Activated CD4-positive, alpha-beta memory T cell treated with anti-CD3 and anti-CD28 coated beads for 36 hours (primary cell): Measurements from ENCODE around the gene CSNK1G2. TPM values are rescaled to one million over a fixed set of nuclear protein-coding genes. Genes with fewer than 3 reads are reported as not detected.

Experiments
- CTCF ChIA-PET: fragments of 350-600 bp; sonication (Branson Sonifier 250); formaldehyde crosslinking; loops from one replicate; lab custom pipeline; 2021; ENCODE audit warnings: antibody characterized with exemption, inconsistent platforms; lab: Charles Lee
- POLR2A ChIA-PET: fragments of 350-600 bp; sonication (Branson Sonifier 250); formaldehyde crosslinking; loops from one replicate; lab custom pipeline; 2021; ENCODE audit warnings: antibody characterized with exemption; lab: Charles Lee
- DNase-seq: peaks from one replicate; pipeline ENCODE4 v3.0.0-alpha.2; 2020
- H3K27ac Mint-ChIP-seq: one replicate; pipeline ENCODE4 v1.8.0; 2021; ENCODE audit warnings: mixed read lengths
- H3K27me3 Mint-ChIP-seq: one replicate; pipeline ENCODE4 v1.8.0; 2021; ENCODE audit warnings: mixed read lengths
- H3K36me3 Mint-ChIP-seq: one replicate; pipeline ENCODE4 v1.8.0; 2021; ENCODE audit warnings: mixed read lengths
- H3K4me1 Mint-ChIP-seq: one replicate; pipeline ENCODE4 v1.8.0; 2021; ENCODE audit warnings: low read depth, mixed read lengths
- H3K4me3 Mint-ChIP-seq: one replicate; pipeline ENCODE4 v1.8.0; 2021; ENCODE audit warnings: mild to moderate bottlenecking, mixed read lengths
- H3K9me3 Mint-ChIP-seq: one replicate; pipeline ENCODE4 v1.8.0; 2021; ENCODE audit warnings: mixed read lengths
- intact Hi-C: fragments of 100-400 bp; cut with micrococcal nuclease; formaldehyde crosslinking; loops from one replicate; pipeline ENCODE4 v1.15.1; 2023
- total RNA-seq, 2 experiments: library from RNA; stranded (reverse); gene quantifications; one replicate each; pipeline ENCODE4 v1.2.3, GENCODE V29; 2021

The CSNK1G2 gene
- total RNA-seq, 2 experiments from 2014 or later = 63.7 to 66.2 TPM

DNA sequence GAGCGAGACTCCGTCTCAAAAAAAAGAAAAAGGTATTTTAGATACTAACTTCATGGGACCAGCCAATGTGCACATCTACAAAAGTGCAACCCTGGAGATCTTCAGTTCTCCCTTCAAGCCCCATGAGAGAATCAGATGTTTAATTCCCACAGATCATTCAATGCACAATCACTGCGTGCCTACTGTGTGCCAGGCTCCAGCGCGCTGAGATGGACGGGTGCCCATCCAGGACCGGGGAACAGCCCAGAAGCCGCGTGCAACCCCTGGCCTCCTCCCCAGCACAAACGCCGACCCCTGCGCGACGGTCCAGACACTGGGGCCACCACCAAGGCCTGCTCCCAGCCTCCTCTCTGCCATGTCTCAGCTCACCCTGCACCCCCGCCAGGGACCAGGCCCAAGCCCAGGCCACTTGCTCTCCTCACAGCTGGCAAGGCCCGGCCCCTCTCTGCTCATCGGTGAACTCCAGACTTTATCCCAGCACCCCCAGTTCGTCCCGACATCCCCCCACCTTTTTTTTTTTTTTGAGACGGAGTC, 69.2 kb downstream of the CSNK1G2 start:
- CTCF ChIA-PET = interaction anchor here (0.5 kb wide), 1 partner anchor 555 kb away, joined by 3 read pairs; no protein-coding TSS in a partner anchor
- intact Hi-C loops = no loop called here

DNA sequence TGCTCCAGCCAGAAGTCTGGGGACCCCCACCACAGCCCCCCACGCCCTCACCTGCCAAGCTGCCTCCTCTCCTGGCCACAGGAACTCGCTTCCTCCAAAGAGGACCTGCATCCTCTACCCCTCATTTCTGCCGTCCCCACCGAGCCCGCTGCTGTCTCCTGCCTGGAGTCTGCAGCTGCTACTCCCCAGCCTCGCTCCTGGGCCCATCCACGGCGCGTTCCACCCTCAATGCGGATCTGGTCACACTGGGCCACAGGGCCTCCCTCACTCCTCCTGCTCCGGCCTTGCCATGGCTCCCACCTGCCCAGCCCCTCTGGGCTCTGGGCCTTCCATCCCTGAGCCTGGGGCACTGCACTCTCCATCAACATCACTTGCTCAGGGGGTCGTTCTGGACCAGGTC, 70.2 kb downstream of the CSNK1G2 start:
- H3K36me3 Mint-ChIP-seq = peaks cover 3% of the 10 kb centered on the region
- no peaks in the 10 kb centered on the region for H3K27me3 Mint-ChIP-seq
- no peaks in the 10 kb centered on the region for H3K9me3 Mint-ChIP-seq
- POLR2A ChIA-PET = no interaction called here
- intact Hi-C loops = no loop called here
- DNase-seq = no peak
- CTCF ChIA-PET = no interaction called here
- peaks cover 10% of the 10 kb centered on the region for H3K4me1 Mint-ChIP-seq
- H3K4me3 Mint-ChIP-seq = no peak overlapping the region
- no peak overlapping the region for H3K27ac Mint-ChIP-seq

More for the DNA sequence above, 69.2 kb downstream of the CSNK1G2 start:
- Mint-ChIP-seq H3K9me3 (no peaks in the 10 kb centered on the region), H3K4me3 (no peak overlapping the region), H3K27ac (no peak overlapping the region), H3K4me1 (peaks cover 8% of the 10 kb centered on the region), H3K27me3 (no peaks in the 10 kb centered on the region), H3K36me3 (peaks cover 3% of the 10 kb centered on the region)
- POLR2A ChIA-PET = no interaction called here
- DNase-seq = no peak

DNA sequence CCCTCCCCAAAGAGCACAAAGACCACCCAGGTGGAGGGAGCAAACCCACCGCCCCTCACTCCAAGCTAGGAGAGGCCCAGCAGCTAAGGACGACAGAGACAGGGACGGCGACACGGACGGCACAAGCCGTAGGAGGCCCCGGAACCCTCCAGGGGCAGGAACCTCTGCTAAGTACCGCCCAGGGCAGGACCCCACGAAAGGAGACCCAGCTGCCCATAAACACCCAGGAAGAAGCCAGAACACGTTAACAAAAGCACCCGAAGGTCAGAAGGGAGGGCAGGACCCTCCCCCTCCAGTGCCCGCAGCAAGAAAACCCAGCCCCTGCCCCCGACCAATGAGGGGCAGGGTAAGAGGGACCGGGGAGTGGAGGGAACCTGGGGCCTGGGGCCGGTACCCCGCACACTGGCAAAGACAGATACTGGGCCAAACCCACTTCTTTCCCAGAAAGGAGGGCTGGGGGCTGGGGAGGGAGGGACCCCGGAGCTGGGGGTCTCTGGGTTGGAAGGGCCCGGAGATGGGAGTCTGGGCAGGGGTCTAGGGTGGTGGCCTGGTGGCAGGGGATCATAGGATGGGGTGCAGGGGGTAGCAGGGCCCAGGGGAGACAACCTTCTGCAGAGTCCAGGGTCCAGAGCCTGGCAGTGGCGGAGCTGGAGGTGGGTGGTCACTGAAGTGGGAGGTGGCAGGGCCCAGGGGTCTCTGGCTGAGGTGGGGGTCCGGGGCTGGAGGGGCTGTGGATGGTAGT, 72.1 kb downstream of the CSNK1G2 start:
- Mint-ChIP-seq H3K36me3 (peaks cover 3% of the 10 kb centered on the region), H3K27me3 (no peaks in the 10 kb centered on the region), H3K4me1 (peaks cover 14% of the 10 kb centered on the region), H3K27ac (no peak overlapping the region), H3K9me3 (no peaks in the 10 kb centered on the region), H3K4me3 (no peak overlapping the region)
- intact Hi-C loops = no loop called here
- POLR2A ChIA-PET = no interaction called here
- DNase-seq = no peak
- CTCF ChIA-PET = no interaction called here

DNA sequence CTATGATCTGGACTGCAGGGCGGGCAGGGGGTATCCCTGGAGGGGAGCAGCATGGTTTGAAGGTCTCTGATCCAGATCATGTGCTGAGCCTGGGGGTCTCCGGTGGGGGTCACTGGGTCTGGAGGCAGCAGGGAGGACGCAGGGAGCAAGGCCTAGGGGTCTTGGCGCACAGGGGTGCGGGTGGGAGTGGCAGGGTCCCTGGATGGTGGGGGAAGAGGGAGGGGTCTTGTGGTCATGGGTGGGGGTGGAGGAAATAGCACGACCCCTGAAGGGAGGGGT, 72.7 kb downstream of the CSNK1G2 start:
- ChIA-PET POLR2A (no interaction called here), CTCF (no interaction called here)
- H3K9me3 Mint-ChIP-seq = no peaks in the 10 kb centered on the region
- peaks cover 14% of the 10 kb centered on the region for H3K4me1 Mint-ChIP-seq
- no peak for DNase-seq
- peaks cover 3% of the 10 kb centered on the region for H3K36me3 Mint-ChIP-seq
- no peak overlapping the region for H3K4me3 Mint-ChIP-seq
- H3K27ac Mint-ChIP-seq = no peak overlapping the region
- intact Hi-C loops = no loop called here
- H3K27me3 Mint-ChIP-seq = no peaks in the 10 kb centered on the region

- CTCF ChIA-PET = no interaction called here
- Mint-ChIP-seq H3K27me3 (no peaks in the 10 kb centered on the region), H3K4me3 (peak overlapping the region; percentile 65), H3K36me3 (peaks cover 3% of the 10 kb centered on the region), H3K27ac (no peak overlapping the region), H3K4me1 (peaks cover 14% of the 10 kb centered on the region), H3K9me3 (no peaks in the 10 kb centered on the region)
- intact Hi-C loops = no loop called here
- POLR2A ChIA-PET = no interaction called here
- DNase-seq = no peak
Measured at GRCh38 chr19:2014131-2014571, 73.2 kb downstream of the CSNK1G2 start.

- intact Hi-C loops = loop anchor here (5.0 kb wide), 2 partner anchors 67 to 88 kb away; no protein-coding TSS in a partner anchor
- Mint-ChIP-seq H3K9me3 (no peaks in the 10 kb centered on the region), H3K4me1 (peaks cover 19% of the 10 kb centered on the region), H3K4me3 (peak overlapping the region; percentile 65), H3K27me3 (no peaks in the 10 kb centered on the region), H3K36me3 (peaks cover 3% of the 10 kb centered on the region), H3K27ac (no peak overlapping the region)
- peak; percentile 40 for DNase-seq
- ChIA-PET CTCF (no interaction called here), POLR2A (no interaction called here)
Measured at GRCh38 chr19:2014731-2015607, 74.0 kb downstream of the CSNK1G2 start.

GRCh38 chr19:2015608-2015950, 74.6 kb downstream of the CSNK1G2 start, which contains the start of gene BTBD2:
BTBD2 (minus strand) TSS chr19:2015714; CDS start chr19:2015703, 11 bp downstream.
- ChIA-PET POLR2A (no interaction called here), CTCF (no interaction called here)
- no peaks in the 10 kb centered on the region for H3K27me3 Mint-ChIP-seq
- H3K4me1 Mint-ChIP-seq = peaks cover 20% of the 10 kb centered on the region
- peak within 1 kb of the TSS; percentile 28 for H3K27ac Mint-ChIP-seq
- H3K9me3 Mint-ChIP-seq = no peaks in the 10 kb centered on the region
- intact Hi-C loops = loop anchor here (5.0 kb wide), 2 partner anchors 67 to 88 kb away; no protein-coding TSS in a partner anchor
- peak within 1 kb of the TSS; percentile 65 for H3K4me3 Mint-ChIP-seq
- DNase-seq = peak; percentile 71
- H3K36me3 Mint-ChIP-seq = peaks cover 3% of the 10 kb centered on the region

GRCh38 chr19:2016041-2016807, 75.3 kb downstream of the CSNK1G2 start:
- peaks cover 3% of the 10 kb centered on the region for H3K36me3 Mint-ChIP-seq
- intact Hi-C loops = loop anchor here (5.0 kb wide), 2 partner anchors 66 to 89 kb away; no protein-coding TSS in a partner anchor
- peaks cover 15% of the 10 kb centered on the region for H3K4me1 Mint-ChIP-seq
- H3K27me3 Mint-ChIP-seq = no peaks in the 10 kb centered on the region
- no peaks in the 10 kb centered on the region for H3K9me3 Mint-ChIP-seq
- ChIA-PET POLR2A (interaction anchor here (1.0 kb wide), 1 partner anchor 36 kb away, joined by 3 read pairs; no protein-coding TSS in a partner anchor), CTCF (interaction anchor here (2.1 kb wide), 1 partner anchor 16 kb away, joined by 6 read pairs; no protein-coding TSS in a partner anchor)
- DNase-seq = peak; percentile 82
- peak overlapping the region; percentile 28 for H3K27ac Mint-ChIP-seq
- H3K4me3 Mint-ChIP-seq = peak overlapping the region; percentile 60

- Mint-ChIP-seq H3K27ac (no peak overlapping the region), H3K9me3 (peaks cover 2% of the 10 kb centered on the region), H3K4me1 (peaks cover 12% of the 10 kb centered on the region), H3K36me3 (no peaks in the 10 kb centered on the region), H3K27me3 (no peaks in the 10 kb centered on the region), H3K4me3 (no peak overlapping the region)
- no peak for DNase-seq
- POLR2A ChIA-PET = interaction anchor here (0.6 to 0.7 kb wide), 4 partner anchors 28 to 683 kb away, joined by 3 to 5 read pairs (median 4); no protein-coding TSS in a partner anchor
- intact Hi-C loops = loop anchor here (1.0 to 5.0 kb wide), 6 partner anchors 42 to 133 kb away; partner anchors contain the start of genes AP3D1, IZUMO4 and MOB3A
- CTCF ChIA-PET = interaction anchor here (0.6 to 2.8 kb wide), 12 partner anchors 9 to 202 kb away, joined by 3 to 16 read pairs (median 4); no protein-coding TSS in a partner anchor
Measured at GRCh38 chr19:2018752-2019151, 77.8 kb downstream of the CSNK1G2 start.

DNA sequence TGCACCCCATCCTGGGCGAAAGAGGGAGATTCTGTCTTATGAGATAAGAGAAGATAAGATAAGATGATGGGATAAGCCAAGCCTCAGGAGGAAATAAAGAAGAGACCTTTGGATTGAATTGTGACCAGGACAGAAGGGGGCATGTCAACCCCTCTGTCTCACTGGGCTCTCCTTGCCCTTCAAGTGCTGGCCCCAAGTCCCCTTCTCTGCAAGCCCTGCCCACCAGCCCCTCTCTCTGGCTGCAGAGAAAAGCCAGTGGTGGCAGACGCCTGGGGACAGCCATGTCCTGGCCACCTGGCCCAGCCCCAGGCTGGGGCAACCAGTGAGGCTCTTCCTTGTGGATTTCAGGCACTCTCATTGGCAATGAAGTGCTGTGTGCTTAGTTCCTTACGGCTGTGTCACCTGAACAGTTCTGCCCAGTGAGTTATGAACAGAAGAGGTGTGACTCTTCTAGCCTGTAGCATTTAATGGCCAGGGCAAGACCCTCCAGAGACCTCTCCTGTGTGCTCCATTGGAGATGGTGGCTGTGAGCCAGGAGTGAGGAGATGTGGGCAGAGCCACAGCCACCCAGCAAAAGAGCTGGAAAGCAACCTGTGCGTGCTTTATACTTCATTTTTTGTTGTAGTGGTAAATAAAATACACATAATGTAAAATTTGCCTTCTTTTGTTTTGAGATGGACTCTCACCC, 80.6 kb downstream of the CSNK1G2 start:
- H3K27me3 Mint-ChIP-seq = no peaks in the 10 kb centered on the region
- DNase-seq = no peak
- H3K36me3 Mint-ChIP-seq = no peaks in the 10 kb centered on the region
- ChIA-PET POLR2A (no interaction called here), CTCF (no interaction called here)
- peaks cover 7% of the 10 kb centered on the region for H3K9me3 Mint-ChIP-seq
- intact Hi-C loops = no loop called here
- H3K4me1 Mint-ChIP-seq = peaks cover 6% of the 10 kb centered on the region
- H3K4me3 Mint-ChIP-seq = no peak overlapping the region
- H3K27ac Mint-ChIP-seq = no peak overlapping the region

DNA sequence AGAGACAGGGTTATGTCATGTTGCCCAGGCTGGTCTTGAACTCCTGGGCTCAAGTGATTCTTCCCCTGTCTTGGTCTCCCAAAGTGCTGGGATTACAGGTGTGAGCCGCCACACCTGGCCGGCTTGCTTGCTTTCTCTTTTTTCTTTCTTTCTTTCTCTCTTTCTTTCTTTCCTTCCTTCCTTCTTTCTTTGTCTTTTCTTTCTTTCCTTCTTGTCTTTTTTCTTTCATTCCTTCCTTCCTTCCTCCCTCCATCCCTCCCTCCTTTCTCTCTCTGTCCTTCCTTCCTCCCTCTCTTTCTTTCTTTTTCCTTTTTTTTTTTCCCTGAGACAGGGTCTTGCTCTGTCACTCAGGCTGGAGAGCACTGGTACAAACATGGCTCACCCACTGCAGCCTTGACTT, 81.3 kb downstream of the CSNK1G2 start:
- Mint-ChIP-seq H3K9me3 (peaks cover 7% of the 10 kb centered on the region), H3K36me3 (no peaks in the 10 kb centered on the region), H3K27ac (no peak overlapping the region), H3K27me3 (no peaks in the 10 kb centered on the region), H3K4me1 (peaks cover 6% of the 10 kb centered on the region), H3K4me3 (no peak overlapping the region)
- CTCF ChIA-PET = no interaction called here
- POLR2A ChIA-PET = no interaction called here
- intact Hi-C loops = no loop called here
- DNase-seq = no peak
